ENCODE measurements around the gene EIF3A.

DNA sequence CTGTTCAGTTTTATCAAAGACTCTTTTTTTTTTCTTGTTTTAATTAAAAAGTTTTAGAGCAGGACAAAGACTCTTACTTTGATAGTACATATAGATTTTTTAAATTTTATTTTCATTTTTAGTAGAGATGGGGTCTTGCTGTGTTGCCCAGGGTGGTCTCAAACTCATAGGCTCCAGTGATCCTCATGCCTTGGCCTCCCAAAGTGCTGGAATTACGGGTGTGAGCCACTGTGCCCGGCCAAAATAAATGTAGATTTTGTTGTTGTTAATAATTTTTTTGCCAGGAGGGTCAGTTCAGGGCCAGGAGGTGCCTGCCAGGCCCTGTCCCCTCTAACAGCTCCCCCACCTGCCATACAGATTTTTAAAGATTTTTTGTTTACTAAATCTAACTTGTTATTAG lies 40.3 kb upstream of the EIF3A start:
- TF ChIP-seq POLR2A (IDR thresholded peaks at IDR 0.05) (no peak), CTCF (IDR thresholded peaks at IDR 0.05) (no peak), POLR2AphosphoS5 (IDR thresholded peaks at IDR 0.05) (no peak), EP300 (IDR thresholded peaks at IDR 0.05) (no peak)
